ENCODE data around the gene HEMK1. TPM values are rescaled to one million over a fixed set of nuclear protein-coding genes. Genes with fewer than 3 reads are reported as not detected.

The HEMK1 gene
- total and polyA plus RNA-seq, 4 donors: 3.7 to 9.5 (median 8.9) TPM

DNA sequence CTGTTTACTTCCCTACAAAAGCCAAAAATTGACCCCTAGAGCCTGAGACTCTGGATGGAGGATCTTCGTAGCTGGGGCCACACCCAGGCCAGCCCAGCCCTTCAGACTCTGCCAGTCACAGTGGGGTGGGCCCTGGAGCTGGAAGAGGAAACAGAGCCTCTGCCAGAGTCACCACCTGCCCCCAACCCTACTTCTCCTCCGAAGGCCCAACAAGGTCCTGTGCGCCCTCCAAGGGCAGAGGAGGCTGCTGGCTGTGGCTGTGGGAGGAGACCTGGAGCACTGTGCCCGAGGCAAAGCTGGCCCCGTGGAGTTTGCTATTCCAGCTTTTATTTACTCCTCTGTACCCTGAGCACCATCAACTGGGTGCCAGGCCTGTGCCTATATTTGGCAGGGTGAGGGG, 23.2 kb downstream of the HEMK1 start:
- Histone ChIP-seq H3K27me3 (ENCODE audit: control insufficient read depth in 4 of 4, insufficient read depth in 4 of 4, low read length in 3 of 4) (no peaks in the 10 kb centered on the region), H3K27ac (ENCODE audit: low read depth in 1 of 2, low read length in 2 of 2) (peak overlapping the region; percentile 29 to 59), H3K9ac (ENCODE audit: low read depth in 1 of 2, low read length in 2 of 2) (peak overlapping the region in 1 of 2 donors; percentile 10), H3K36me3 (ENCODE audit: control insufficient read depth in 4 of 4, insufficient read depth in 3 of 4, low read depth in 1 of 4, low read length in 3 of 4) (no peaks in the 10 kb centered on the region), H3K4me3 (ENCODE audit: low read depth in 1 of 3, low read length in 3 of 3) (no peak overlapping the region), H3K9me3 (ENCODE audit: control insufficient read depth in 4 of 4, low read length in 3 of 4) (no peaks in the 10 kb centered on the region), H3K4me1 (ENCODE audit: control insufficient read depth in 4 of 4, insufficient read depth in 4 of 4, low read length in 3 of 4) (peaks cover 19 to 60% (median 52%) of the 10 kb centered on the region in 4 donors)
- DNase-seq (ENCODE audit: low spot score): no peak
- no peak for TF ChIP-seq RAD21 (IDR thresholded peaks at IDR 0.05)
- TF ChIP-seq JUND (IDR thresholded peaks at IDR 0.05): no peak
- TF ChIP-seq, protein P1, sequence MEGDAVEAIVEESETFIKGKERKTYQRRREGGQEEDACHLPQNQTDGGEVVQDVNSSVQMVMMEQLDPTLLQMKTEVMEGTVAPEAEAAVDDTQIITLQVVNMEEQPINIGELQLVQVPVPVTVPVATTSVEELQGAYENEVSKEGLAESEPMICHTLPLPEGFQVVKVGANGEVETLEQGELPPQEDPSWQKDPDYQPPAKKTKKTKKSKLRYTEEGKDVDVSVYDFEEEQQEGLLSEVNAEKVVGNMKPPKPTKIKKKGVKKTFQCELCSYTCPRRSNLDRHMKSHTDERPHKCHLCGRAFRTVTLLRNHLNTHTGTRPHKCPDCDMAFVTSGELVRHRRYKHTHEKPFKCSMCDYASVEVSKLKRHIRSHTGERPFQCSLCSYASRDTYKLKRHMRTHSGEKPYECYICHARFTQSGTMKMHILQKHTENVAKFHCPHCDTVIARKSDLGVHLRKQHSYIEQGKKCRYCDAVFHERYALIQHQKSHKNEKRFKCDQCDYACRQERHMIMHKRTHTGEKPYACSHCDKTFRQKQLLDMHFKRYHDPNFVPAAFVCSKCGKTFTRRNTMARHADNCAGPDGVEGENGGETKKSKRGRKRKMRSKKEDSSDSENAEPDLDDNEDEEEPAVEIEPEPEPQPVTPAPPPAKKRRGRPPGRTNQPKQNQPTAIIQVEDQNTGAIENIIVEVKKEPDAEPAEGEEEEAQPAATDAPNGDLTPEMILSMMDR (IDR thresholded peaks at IDR 0.05; ENCODE audit: low read depth, low read length, missing input control): no peak
- TF ChIP-seq, protein P2, sequence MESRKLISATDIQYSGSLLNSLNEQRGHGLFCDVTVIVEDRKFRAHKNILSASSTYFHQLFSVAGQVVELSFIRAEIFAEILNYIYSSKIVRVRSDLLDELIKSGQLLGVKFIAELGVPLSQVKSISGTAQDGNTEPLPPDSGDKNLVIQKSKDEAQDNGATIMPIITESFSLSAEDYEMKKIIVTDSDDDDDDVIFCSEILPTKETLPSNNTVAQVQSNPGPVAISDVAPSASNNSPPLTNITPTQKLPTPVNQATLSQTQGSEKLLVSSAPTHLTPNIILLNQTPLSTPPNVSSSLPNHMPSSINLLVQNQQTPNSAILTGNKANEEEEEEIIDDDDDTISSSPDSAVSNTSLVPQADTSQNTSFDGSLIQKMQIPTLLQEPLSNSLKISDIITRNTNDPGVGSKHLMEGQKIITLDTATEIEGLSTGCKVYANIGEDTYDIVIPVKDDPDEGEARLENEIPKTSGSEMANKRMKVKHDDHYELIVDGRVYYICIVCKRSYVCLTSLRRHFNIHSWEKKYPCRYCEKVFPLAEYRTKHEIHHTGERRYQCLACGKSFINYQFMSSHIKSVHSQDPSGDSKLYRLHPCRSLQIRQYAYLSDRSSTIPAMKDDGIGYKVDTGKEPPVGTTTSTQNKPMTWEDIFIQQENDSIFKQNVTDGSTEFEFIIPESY (IDR thresholded peaks at IDR 0.05): no peak
- TF ChIP-seq RXRA (IDR thresholded peaks at IDR 0.05): no peak
- no peak for TF ChIP-seq YY1 (IDR thresholded peaks at IDR 0.05)
- no peak for TF ChIP-seq HNF4G (IDR thresholded peaks at IDR 0.05)
- TF ChIP-seq NR2F2 (IDR thresholded peaks at IDR 0.05): no peak
- TF ChIP-seq FOXA1 (IDR thresholded peaks at IDR 0.05): no peak
- no peak for TF ChIP-seq GABPA (IDR thresholded peaks at IDR 0.05 in 1 of 2, conservative IDR thresholded peaks at IDR 0.05 in 1 of 2)
- TF ChIP-seq HNF4A (conservative IDR thresholded peaks at IDR 0.05): no peak
- TF ChIP-seq SP1 (IDR thresholded peaks at IDR 0.05): no peak
- 27% methylated on average over 5 of the region's 5 CpGs for WGBS

DNA sequence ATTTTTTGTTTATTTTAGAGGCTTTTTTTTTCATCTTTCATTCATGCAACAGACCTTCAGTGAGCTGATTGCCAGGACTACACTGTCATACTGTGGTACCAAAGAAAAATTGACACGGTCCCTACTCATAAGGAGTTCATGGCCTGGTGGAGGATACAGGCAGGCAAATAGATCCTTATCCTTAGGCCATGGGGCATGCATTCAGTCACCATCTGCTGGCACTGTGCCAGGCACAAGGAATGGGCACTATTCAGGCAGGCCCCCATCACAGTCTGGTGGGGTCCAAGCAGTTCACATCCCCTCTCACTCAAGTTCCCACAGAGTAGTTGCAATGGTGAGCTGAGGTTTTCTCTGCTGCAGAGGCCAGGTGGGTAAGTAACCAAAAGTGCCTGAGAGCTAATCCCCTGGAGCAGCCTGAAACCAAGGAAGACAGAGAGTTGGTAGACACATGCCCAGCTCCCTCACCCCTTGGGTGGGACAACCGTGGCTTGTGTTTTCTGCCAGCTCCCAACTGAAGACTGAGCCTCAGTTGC, 25.0 kb downstream of the HEMK1 start:
- Histone ChIP-seq H3K4me1 (ENCODE audit: control insufficient read depth in 4 of 4, insufficient read depth in 4 of 4, low read length in 3 of 4) (peaks cover 25 to 48% (median 41%) of the 10 kb centered on the region in 4 donors), H3K4me3 (ENCODE audit: low read depth in 1 of 3, low read length in 3 of 3) (no peak overlapping the region)

More for the DNA sequence above, 25.0 kb downstream of the HEMK1 start:
- Histone ChIP-seq H3K27ac (ENCODE audit: low read depth in 1 of 2, low read length in 2 of 2) (no peak overlapping the region), H3K9me3 (ENCODE audit: control insufficient read depth in 4 of 4, low read length in 3 of 4) (no peaks in the 10 kb centered on the region), H3K27me3 (ENCODE audit: control insufficient read depth in 4 of 4, insufficient read depth in 4 of 4, low read length in 3 of 4) (no peaks in the 10 kb centered on the region), H3K9ac (ENCODE audit: low read depth in 1 of 2, low read length in 2 of 2) (no peak overlapping the region), H3K36me3 (ENCODE audit: control insufficient read depth in 4 of 4, insufficient read depth in 3 of 4, low read depth in 1 of 4, low read length in 3 of 4) (no peaks in the 10 kb centered on the region)
- 37% methylated on average over 2 of the region's 2 CpGs for whole genome bisulfite sequencing
- TF ChIP-seq, protein P3, sequence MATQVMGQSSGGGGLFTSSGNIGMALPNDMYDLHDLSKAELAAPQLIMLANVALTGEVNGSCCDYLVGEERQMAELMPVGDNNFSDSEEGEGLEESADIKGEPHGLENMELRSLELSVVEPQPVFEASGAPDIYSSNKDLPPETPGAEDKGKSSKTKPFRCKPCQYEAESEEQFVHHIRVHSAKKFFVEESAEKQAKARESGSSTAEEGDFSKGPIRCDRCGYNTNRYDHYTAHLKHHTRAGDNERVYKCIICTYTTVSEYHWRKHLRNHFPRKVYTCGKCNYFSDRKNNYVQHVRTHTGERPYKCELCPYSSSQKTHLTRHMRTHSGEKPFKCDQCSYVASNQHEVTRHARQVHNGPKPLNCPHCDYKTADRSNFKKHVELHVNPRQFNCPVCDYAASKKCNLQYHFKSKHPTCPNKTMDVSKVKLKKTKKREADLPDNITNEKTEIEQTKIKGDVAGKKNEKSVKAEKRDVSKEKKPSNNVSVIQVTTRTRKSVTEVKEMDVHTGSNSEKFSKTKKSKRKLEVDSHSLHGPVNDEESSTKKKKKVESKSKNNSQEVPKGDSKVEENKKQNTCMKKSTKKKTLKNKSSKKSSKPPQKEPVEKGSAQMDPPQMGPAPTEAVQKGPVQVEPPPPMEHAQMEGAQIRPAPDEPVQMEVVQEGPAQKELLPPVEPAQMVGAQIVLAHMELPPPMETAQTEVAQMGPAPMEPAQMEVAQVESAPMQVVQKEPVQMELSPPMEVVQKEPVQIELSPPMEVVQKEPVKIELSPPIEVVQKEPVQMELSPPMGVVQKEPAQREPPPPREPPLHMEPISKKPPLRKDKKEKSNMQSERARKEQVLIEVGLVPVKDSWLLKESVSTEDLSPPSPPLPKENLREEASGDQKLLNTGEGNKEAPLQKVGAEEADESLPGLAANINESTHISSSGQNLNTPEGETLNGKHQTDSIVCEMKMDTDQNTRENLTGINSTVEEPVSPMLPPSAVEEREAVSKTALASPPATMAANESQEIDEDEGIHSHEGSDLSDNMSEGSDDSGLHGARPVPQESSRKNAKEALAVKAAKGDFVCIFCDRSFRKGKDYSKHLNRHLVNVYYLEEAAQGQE (IDR thresholded peaks at IDR 0.05): no peak
- TF ChIP-seq RXRA (IDR thresholded peaks at IDR 0.05) (no peak), YY1 (IDR thresholded peaks at IDR 0.05) (no peak), FOXA2 (IDR thresholded peaks at IDR 0.05) (no peak), RAD21 (IDR thresholded peaks at IDR 0.05) (no peak), TAF1 (conservative IDR thresholded peaks at IDR 0.05) (no peak), NR2F2 (IDR thresholded peaks at IDR 0.05) (no peak), HNF4A (conservative IDR thresholded peaks at IDR 0.05) (no peak), JUND (IDR thresholded peaks at IDR 0.05) (no peak), EGR1 (IDR thresholded peaks at IDR 0.05; ENCODE audit: low read depth in 2 of 2) (no peak), FOXA1 (IDR thresholded peaks at IDR 0.05) (no peak), SP1 (IDR thresholded peaks at IDR 0.05) (no peak), GABPA (IDR thresholded peaks at IDR 0.05 in 1 of 2, conservative IDR thresholded peaks at IDR 0.05 in 1 of 2) (no peak), HNF4G (IDR thresholded peaks at IDR 0.05) (no peak)
- TF ChIP-seq, protein P4, sequence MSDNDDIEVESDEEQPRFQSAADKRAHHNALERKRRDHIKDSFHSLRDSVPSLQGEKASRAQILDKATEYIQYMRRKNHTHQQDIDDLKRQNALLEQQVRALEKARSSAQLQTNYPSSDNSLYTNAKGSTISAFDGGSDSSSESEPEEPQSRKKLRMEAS (IDR thresholded peaks at IDR 0.05): no peak
- TF ChIP-seq, protein P2 (IDR thresholded peaks at IDR 0.05): no peak
- TF ChIP-seq, protein P5, sequence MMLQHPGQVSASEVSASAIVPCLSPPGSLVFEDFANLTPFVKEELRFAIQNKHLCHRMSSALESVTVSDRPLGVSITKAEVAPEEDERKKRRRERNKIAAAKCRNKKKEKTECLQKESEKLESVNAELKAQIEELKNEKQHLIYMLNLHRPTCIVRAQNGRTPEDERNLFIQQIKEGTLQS (IDR thresholded peaks at IDR 0.05): no peak
- TF ChIP-seq, protein P1 (IDR thresholded peaks at IDR 0.05; ENCODE audit: low read depth, low read length, missing input control): no peak
- DNase-seq (ENCODE audit: low spot score): no peak

Data from liver (tissue), 9 donors.